A549 (cell line): ENCODE data around the gene TMEM259. TPM values are rescaled to one million over a fixed set of nuclear protein-coding genes. Genes with fewer than 3 reads are reported as not detected.

Experiments
- ATAC-seq, 2 experiments: fragments of 200-7000 bp in 1 of 2; fragments of >200 bp in 1 of 2; cut with Nextera tagmentation in 1 of 2; cut with Tn5 transposase in 1 of 2; 3 replicates each; pipeline versions ENCODE4 v1.8.0 to v1.9.1; 2018 to 2020; ENCODE audit warnings: mild to moderate bottlenecking in 1 of 2, moderate library complexity in 1 of 2
- CTCF ChIA-PET: fragments of 300-600 bp; sonication (Branson Sonifier 250); formaldehyde crosslinking; extraction: SDS; loops from one replicate; lab custom pipeline; 2021; ENCODE audit warnings: antibody characterized with exemption, inconsistent platforms; lab: Yijun Ruan, JAX
- POLR2A ChIA-PET: fragments of 350-600 bp; formaldehyde crosslinking; extraction: SDS; loops from one replicate; lab custom pipeline; 2021; ENCODE audit warnings: antibody characterized with exemption, inconsistent platforms; lab: Yijun Ruan, JAX
- DNase-seq, 2 experiments: peaks; one replicate each; pipeline versions ENCODE4 v3.0.0 to v3.0.0-alpha.2; 2011 to 2016; ENCODE audit warnings: low read depth in 1 of 2, low spot score in 1 of 2
- FAIRE-seq: peaks from 2 replicates; lab custom pipeline; 2011; peaks lifted over from hg19 to GRCh38; lab: Jason Lieb, UNC
- H3K27ac ChIP-seq, 2 experiments: fragments of >200 bp; sonication (Bioruptor Twin); formaldehyde crosslinking; 3 replicates each; pipeline ENCODE4 v1.5.1; 2016 to 2017
- H3K4me1 ChIP-seq: fragments of >200 bp; sonication (Bioruptor Twin); formaldehyde crosslinking; 3 replicates; pipeline ENCODE4 v1.6.1; 2016
- H3K4me2 ChIP-seq: fragments of >200 bp; sonication (Bioruptor Twin); formaldehyde crosslinking; 3 replicates; pipeline ENCODE4 v1.6.1; 2016
- H3K4me3 ChIP-seq: fragments of >200 bp; sonication (Bioruptor Twin); formaldehyde crosslinking; 3 replicates; pipeline ENCODE4 v1.5.1; 2016
- H3K9me3 ChIP-seq: fragments of >200 bp; sonication (Bioruptor Twin); formaldehyde crosslinking; 3 replicates; pipeline ENCODE4 v1.6.1; 2016
- BHLHE40 ChIP-seq: IDR thresholded peaks from 2 replicates; pipeline ENCODE4 v1.6.1; 2012; ENCODE audit warnings: low read depth, low read length, inconsistent platforms
- CBX8 ChIP-seq: fragments of 200-600 bp; sonication (generic); IDR thresholded peaks from 2 replicates; pipeline ENCODE4 v1.6.1; 2016
- CEBPB ChIP-seq, 2 experiments: fragments of >200 bp in 1 of 2; sonication (Bioruptor Twin) in 1 of 2; formaldehyde crosslinking in 1 of 2; IDR thresholded peaks; 2 replicates each; pipeline ENCODE4 v1.6.1; 2012 to 2016
- EP300 ChIP-seq, 2 experiments: fragments of >200 bp; sonication (Bioruptor Twin); formaldehyde crosslinking; IDR thresholded peaks; 2 replicates in 1 of 2; 3 replicates in 1 of 2; pipeline ENCODE4 v1.6.1; 2016 to 2017
- GATA3 ChIP-seq: IDR thresholded peaks from 2 replicates; pipeline ENCODE4 v1.6.1; 2012; ENCODE audit warnings: borderline replicate concordance
- HDAC2 ChIP-seq: fragments of 200-600 bp; sonication (generic); IDR thresholded peaks from 2 replicates; pipeline ENCODE4 v1.6.1; 2016
- HEYL ChIP-seq: fragments of 250-450 bp; sonication (Bioruptor Pico); IDR thresholded peaks from 2 replicates; pipeline ENCODE4 v1.8.0; 2021; ENCODE audit warnings: mild to moderate bottlenecking, moderate library complexity
- HOXB13 ChIP-seq: fragments of 250-450 bp; sonication (Bioruptor Pico); IDR thresholded peaks from 2 replicates; pipeline ENCODE4 v1.5.0; 2020; ENCODE audit warnings: low read depth, mild to moderate bottlenecking, moderate library complexity
- JUN ChIP-seq, 2 experiments: fragments of >200 bp; sonication (Bioruptor Twin); formaldehyde crosslinking; IDR thresholded peaks; 2 replicates in 1 of 2; 3 replicates in 1 of 2; pipeline ENCODE4 v1.6.1; 2016 to 2017
- JUNB ChIP-seq: fragments of >200 bp; sonication (Bioruptor Twin); formaldehyde crosslinking; IDR thresholded peaks from 2 replicates; pipeline ENCODE4 v1.6.1; 2016
- MAFK ChIP-seq: fragments of 450-650 bp; IDR thresholded peaks from 2 replicates; pipeline ENCODE4 v1.6.1; 2014; ENCODE audit not compliant: partially characterized antibody
- MAZ ChIP-seq: fragments of 150-350 bp; IDR thresholded peaks from 2 replicates; pipeline ENCODE4 v1.6.1; 2014; ENCODE audit warnings: antibody characterized with exemption, low read depth, low read length, borderline replicate concordance
- NR3C1 ChIP-seq: fragments of >200 bp; sonication (Bioruptor Twin); formaldehyde crosslinking; IDR thresholded peaks from 3 replicates; pipeline ENCODE4 v1.6.1; 2017
- PHF8 ChIP-seq: fragments of 200-600 bp; sonication (generic); IDR thresholded peaks from 2 replicates; pipeline ENCODE4 v1.6.1; 2016; ENCODE audit warnings: low read depth, mild to moderate bottlenecking, antibody characterized with exemption, moderate library complexity, borderline replicate concordance
- POLR2A ChIP-seq: IDR thresholded peaks from 2 replicates; pipeline ENCODE4 v1.6.1; 2012; ENCODE audit warnings: mild to moderate bottlenecking, low read length
- POLR2AphosphoS2 ChIP-seq: conservative IDR thresholded peaks from 2 replicates; pipeline ENCODE4 v1.6.1; 2012; ENCODE audit warnings: low read length, improper control_type of control experiment, inconsistent platforms
- TFCP2L1 ChIP-seq: fragments of 250-450 bp; sonication (Bioruptor Pico); IDR thresholded peaks from 2 replicates; pipeline ENCODE4 v1.5.0; 2021; ENCODE audit warnings: mild to moderate bottlenecking
- TP53 ChIP-seq: fragments of 250-450 bp; sonication (Bioruptor Pico); IDR thresholded peaks from 2 replicates; pipeline ENCODE4 v1.5.0; 2021; ENCODE audit warnings: mild to moderate bottlenecking, moderate library complexity
- ZFP36 ChIP-seq: fragments of 450-650 bp; IDR thresholded peaks from 2 replicates; pipeline ENCODE4 v1.6.1; 2014; ENCODE audit warnings: borderline replicate concordance; ENCODE audit not compliant: partially characterized antibody
- ZNF302 ChIP-seq: fragments of 250-450 bp; sonication (Bioruptor Pico); IDR thresholded peaks from 2 replicates; pipeline ENCODE4 v1.9.0; 2021; ENCODE audit warnings: inconsistent platforms, mild to moderate bottlenecking, moderate library complexity
- ZSCAN20 ChIP-seq: fragments of 250-450 bp; sonication (Bioruptor Pico); IDR thresholded peaks from 2 replicates; pipeline ENCODE4 v1.8.0; 2022; ENCODE audit warnings: mild to moderate bottlenecking, moderate library complexity
- whole genome bisulfite sequencing: methylation state at CpG from one replicate; pipeline ENCODE4 v1.1.6; 2017; ENCODE audit errors: missing lambda C conversion rate; 5-methylcytosine and 5-hydroxymethylcytosine counted together
- polyA plus RNA-seq, 4 experiments: library from polyadenylated mRNA; depleted of rRNA in 3 of 4; stranded (reverse); fragments of >200 nt; fragmentation: RNase III in 1 of 4; extraction: RNeasy Plus Mini Kit Qiagen cat#74134 plus additional on column Dnase treatment in 1 of 4; gene quantifications; 2 replicates in 3 of 4; 3 replicates in 1 of 4; pipeline ENCODE4 v1.2.3, GENCODE V29; 2011 to 2017
- TF ChIP-seq, protein P1 (sequence below): fragments of 200-600 bp; sonication (generic); IDR thresholded peaks from 2 replicates; pipeline ENCODE4 v1.6.1; 2016; ENCODE audit warnings: antibody characterized with exemption, mild to moderate bottlenecking, moderate library complexity
- TF ChIP-seq, protein P2 (sequence below): IDR thresholded peaks from 2 replicates; pipeline ENCODE4 v1.6.1; 2012
- TF ChIP-seq, protein P3 (sequence below): IDR thresholded peaks from 2 replicates; pipeline ENCODE4 v1.6.1; 2012; ENCODE audit warnings: low read depth, borderline replicate concordance

TMEM259 gene
- polyA plus RNA-seq, 2 of the 4 experiments (the other 2 are of a cell fraction): 45.6 to 78.3 TPM

DNA sequence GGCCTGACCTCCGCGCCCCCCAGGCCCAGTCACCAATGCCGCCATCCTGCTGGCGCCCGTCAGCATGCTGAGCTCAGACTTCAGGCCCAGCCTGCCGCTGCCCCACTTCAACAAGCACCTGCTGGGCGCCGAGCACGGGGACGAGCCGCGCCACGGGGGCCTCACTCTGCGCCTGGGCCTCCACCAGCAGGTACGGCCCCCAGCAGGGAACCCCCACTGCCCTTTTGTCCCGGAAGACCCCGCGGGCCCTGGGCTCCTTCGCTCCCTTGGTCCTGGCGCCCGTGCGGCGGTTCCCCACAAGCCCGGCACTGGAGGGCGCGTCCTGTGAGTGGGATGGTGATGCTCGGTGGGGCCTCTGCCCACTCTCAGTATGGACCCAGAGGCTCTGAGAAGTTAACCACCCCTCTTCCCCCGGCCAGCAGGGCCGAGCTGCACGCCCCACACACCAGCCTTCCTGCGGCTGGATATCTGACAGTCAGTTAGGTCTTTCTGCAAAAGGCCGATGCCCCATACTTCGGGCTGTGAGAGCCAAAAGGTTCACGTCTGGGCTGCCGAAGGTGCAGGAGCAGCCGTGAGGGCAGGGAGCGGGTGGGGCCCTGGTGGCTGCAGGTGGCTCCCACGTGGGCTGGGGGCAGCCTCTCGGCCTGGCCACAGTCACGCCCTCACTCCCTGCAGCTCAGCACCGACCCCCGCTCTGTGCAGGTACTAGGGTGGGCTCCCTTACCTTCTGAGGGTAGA, 28.8 kb downstream of the TMEM259 start (continued):
- no peak for TF ChIP-seq JUN (IDR thresholded peaks at IDR 0.05)
- no peak for TF ChIP-seq POLR2A
- no peak for TF ChIP-seq ZSCAN20 (CRISPR knock-in tag)
- no peak for TF ChIP-seq HOXB13
- TF ChIP-seq ZFP36: no peak
- TF ChIP-seq EP300 (IDR thresholded peaks at IDR 0.05): no peak

DNA sequence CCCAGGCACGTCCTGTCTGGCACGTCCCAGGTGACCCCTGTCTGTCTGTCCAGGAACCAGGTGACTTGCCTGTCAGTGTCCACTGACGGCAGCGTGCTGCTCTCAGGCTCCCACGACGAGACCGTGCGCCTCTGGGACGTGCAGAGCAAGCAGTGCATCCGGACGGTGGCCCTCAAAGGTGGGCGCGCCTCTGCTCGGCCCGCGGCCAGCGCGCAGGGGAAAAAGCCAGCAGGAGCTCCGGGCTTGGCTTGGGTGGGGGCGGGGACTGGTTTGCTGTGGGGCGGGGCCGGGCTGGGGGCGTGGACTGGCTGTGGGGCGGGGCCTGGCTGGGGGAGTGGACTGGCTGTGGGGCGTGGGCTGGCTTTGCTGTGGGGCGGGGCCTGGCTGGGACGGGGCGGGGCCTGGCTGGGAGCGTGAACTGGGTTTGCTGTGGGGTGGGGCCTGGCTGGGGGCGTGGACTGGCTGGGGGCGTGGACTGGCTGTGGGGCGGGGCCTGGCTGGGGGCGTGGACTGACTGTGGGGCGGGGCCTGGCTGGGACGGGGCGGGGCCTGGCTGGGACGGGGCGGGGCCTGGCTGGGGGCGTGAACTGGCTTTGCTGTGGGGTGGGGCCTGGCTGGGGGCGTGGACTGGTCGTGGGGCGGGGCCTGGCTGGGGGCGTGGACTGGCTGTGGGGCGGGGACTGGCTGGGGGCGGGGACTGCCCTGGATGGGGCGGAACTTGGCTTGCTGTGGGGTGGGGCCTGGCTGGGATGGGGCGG, 29.6 kb downstream of the TMEM259 start:
- no peak overlapping the region for H3K4me2 ChIP-seq
- H3K9me3 ChIP-seq: no peaks in the 10 kb centered on the region
- H3K4me1 ChIP-seq: peaks cover 7% of the 10 kb centered on the region; the same call in 2 of the 3 replicates
- FAIRE-seq (no peak), ATAC-seq (peak; percentile 10 to 19; a peak in 3 of 6 replicates), DNase-seq (peak in 1 of 2 experiments; percentile 75)
- TF ChIP-seq TFCP2L1: no peak
- TF ChIP-seq, protein P1, sequence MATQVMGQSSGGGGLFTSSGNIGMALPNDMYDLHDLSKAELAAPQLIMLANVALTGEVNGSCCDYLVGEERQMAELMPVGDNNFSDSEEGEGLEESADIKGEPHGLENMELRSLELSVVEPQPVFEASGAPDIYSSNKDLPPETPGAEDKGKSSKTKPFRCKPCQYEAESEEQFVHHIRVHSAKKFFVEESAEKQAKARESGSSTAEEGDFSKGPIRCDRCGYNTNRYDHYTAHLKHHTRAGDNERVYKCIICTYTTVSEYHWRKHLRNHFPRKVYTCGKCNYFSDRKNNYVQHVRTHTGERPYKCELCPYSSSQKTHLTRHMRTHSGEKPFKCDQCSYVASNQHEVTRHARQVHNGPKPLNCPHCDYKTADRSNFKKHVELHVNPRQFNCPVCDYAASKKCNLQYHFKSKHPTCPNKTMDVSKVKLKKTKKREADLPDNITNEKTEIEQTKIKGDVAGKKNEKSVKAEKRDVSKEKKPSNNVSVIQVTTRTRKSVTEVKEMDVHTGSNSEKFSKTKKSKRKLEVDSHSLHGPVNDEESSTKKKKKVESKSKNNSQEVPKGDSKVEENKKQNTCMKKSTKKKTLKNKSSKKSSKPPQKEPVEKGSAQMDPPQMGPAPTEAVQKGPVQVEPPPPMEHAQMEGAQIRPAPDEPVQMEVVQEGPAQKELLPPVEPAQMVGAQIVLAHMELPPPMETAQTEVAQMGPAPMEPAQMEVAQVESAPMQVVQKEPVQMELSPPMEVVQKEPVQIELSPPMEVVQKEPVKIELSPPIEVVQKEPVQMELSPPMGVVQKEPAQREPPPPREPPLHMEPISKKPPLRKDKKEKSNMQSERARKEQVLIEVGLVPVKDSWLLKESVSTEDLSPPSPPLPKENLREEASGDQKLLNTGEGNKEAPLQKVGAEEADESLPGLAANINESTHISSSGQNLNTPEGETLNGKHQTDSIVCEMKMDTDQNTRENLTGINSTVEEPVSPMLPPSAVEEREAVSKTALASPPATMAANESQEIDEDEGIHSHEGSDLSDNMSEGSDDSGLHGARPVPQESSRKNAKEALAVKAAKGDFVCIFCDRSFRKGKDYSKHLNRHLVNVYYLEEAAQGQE: no peak
- TF ChIP-seq TP53 (CRISPR knock-in tag): no peak
- TF ChIP-seq ZNF302: no peak
- no peak for TF ChIP-seq NR3C1
- TF ChIP-seq, protein P2, sequence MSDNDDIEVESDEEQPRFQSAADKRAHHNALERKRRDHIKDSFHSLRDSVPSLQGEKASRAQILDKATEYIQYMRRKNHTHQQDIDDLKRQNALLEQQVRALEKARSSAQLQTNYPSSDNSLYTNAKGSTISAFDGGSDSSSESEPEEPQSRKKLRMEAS: no peak
- no peak for TF ChIP-seq CEBPB (IDR thresholded peaks at IDR 0.05)
- H3K27ac ChIP-seq: no peak overlapping the region
- ChIA-PET CTCF (interaction anchor here (1.4 kb wide), 2 partner anchors 9 to 69 kb away, joined by 3 to 5 read pairs; no protein-coding TSS in a partner anchor), POLR2A (no interaction called here)
- WGBS: no CpG with 5 or more reads among the region's 47 CpGs
- no peak overlapping the region for H3K4me3 ChIP-seq

DNA sequence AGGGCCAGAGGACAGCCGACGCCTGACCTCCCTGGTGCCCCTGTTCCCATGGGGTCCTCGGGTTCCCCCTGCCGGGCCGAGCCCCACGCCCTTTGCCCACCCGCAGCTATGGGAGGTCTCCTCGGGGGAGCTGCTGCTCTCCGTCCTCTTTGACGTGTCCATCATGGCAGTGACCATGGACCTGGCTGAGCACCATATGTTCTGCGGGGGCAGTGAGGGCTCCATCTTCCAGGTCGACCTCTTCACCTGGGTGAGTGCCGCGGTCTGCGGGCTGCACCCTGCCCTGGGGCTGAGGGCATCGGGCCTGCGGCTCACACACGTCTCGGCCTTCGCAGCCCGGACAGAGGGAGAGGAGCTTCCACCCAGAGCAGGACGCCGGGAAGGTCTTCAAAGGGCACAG, 30.2 kb downstream of the TMEM259 start:
- TF ChIP-seq POLR2AphosphoS2 (no peak), HEYL (CRISPR knock-in tag) (no peak), MAFK (no peak), BHLHE40 (no peak), HDAC2 (no peak), CBX8 (no peak), ZSCAN20 (CRISPR knock-in tag) (no peak), ZNF302 (no peak), PHF8 (no peak), JUNB (no peak), MAZ (no peak), GATA3 (no peak)
- TF ChIP-seq, protein P3, sequence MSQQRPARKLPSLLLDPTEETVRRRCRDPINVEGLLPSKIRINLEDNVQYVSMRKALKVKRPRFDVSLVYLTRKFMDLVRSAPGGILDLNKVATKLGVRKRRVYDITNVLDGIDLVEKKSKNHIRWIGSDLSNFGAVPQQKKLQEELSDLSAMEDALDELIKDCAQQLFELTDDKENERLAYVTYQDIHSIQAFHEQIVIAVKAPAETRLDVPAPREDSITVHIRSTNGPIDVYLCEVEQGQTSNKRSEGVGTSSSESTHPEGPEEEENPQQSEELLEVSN: no peak
- TF ChIP-seq, protein P1: no peak
- TF ChIP-seq, protein P2: no peak
- H3K27ac ChIP-seq: no peak overlapping the region
- FAIRE-seq (no peak), DNase-seq (no peak), ATAC-seq (no peak)
- H3K4me1 ChIP-seq: peaks cover under 1% of the 10 kb centered on the region; the same call in 2 of the 3 replicates
- 92% methylated on average over 2 of the region's 23 CpGs for WGBS
- no peaks in the 10 kb centered on the region for H3K9me3 ChIP-seq
- H3K4me2 ChIP-seq: no peak overlapping the region
- CTCF ChIA-PET: interaction anchor here (1.4 kb wide), 2 partner anchors 9 to 68 kb away, joined by 3 to 5 read pairs; no protein-coding TSS in a partner anchor
- POLR2A ChIA-PET: no interaction called here
- no peak overlapping the region for H3K4me3 ChIP-seq
